Fibroblast of lung (primary cell): ENCODE results near the gene CLEC11A.

ENCODE experiments used
- EZH2 ChIP-seq: IDR thresholded peaks from 2 replicates; pipeline ENCODE4 v1.5.1; 2012; ENCODE audit warnings: low read length, control low read depth, mild to moderate bottlenecking; ENCODE audit errors: missing control alignments
- TF ChIP-seq, protein P1 (sequence below), 2 donors: IDR thresholded peaks in 1 of 2; conservative IDR thresholded peaks in 1 of 2; 1 replicate in 1 of 2; 2 replicates in 1 of 2; pipeline ENCODE4 v1.5.1; 2011 to 2012; ENCODE audit warnings: low read length in 2 of 2, control low read depth in 1 of 2, inconsistent platforms in 1 of 2, low read depth in 1 of 2, mild to moderate bottlenecking in 1 of 2

DNA sequence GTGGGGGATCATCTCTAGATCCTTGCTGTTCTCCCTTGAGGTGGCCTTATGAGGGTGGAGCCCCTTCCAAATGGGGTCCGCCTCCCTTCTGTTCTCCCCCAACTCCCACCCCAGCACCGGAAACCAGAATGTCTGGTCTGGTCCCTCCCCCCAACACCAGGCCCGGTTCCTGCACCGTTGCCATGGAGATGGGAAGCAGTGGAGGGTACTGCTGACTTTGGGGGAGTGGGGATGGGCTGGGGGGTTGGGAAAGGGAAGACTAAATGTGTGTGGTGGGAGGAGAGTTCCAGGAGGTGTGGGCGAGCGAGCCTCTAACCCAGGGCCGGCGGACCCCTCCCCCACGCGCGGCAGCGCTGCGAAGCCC lies 5.3 kb upstream of the CLEC11A start:
- TF ChIP-seq EZH2: no peak
- TF ChIP-seq, protein P1, sequence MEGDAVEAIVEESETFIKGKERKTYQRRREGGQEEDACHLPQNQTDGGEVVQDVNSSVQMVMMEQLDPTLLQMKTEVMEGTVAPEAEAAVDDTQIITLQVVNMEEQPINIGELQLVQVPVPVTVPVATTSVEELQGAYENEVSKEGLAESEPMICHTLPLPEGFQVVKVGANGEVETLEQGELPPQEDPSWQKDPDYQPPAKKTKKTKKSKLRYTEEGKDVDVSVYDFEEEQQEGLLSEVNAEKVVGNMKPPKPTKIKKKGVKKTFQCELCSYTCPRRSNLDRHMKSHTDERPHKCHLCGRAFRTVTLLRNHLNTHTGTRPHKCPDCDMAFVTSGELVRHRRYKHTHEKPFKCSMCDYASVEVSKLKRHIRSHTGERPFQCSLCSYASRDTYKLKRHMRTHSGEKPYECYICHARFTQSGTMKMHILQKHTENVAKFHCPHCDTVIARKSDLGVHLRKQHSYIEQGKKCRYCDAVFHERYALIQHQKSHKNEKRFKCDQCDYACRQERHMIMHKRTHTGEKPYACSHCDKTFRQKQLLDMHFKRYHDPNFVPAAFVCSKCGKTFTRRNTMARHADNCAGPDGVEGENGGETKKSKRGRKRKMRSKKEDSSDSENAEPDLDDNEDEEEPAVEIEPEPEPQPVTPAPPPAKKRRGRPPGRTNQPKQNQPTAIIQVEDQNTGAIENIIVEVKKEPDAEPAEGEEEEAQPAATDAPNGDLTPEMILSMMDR (conservative IDR thresholded peaks at IDR 0.05 in 1 of 2, IDR thresholded peaks at IDR 0.05 in 1 of 2; ENCODE audit: low read depth in 1 of 2, low read length in 2 of 2): no peak
